ENCODE data around the gene PIGH.

The PIGH gene

DNA sequence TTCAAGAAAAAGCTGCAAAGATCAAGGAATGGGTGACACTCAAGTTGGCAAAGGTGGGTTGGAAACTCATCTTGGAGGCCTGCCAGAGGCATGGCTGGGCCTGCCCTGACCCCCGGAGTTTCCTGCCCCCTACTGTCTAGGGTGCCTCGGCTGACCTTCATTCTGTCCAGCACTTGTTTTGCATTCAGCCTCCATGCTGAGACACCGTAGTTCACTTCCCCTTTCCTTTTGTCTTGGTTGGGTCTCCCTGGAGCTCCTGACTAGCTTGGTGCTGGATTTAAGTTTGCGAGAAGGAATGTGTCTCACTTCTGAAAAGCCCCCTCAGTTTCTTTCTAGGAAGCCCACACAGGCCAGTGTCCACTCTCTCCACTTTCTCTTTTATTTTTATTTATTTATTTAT, 40.4 kb downstream of the PIGH start:
- H3K9ac ChIP-seq (ENCODE audit: low read depth, low read length, poor library complexity, severe bottlenecking): no peak overlapping the region
- H3K4me3 ChIP-seq (ENCODE audit: low read length, poor library complexity, severe bottlenecking): no peak overlapping the region

DNA sequence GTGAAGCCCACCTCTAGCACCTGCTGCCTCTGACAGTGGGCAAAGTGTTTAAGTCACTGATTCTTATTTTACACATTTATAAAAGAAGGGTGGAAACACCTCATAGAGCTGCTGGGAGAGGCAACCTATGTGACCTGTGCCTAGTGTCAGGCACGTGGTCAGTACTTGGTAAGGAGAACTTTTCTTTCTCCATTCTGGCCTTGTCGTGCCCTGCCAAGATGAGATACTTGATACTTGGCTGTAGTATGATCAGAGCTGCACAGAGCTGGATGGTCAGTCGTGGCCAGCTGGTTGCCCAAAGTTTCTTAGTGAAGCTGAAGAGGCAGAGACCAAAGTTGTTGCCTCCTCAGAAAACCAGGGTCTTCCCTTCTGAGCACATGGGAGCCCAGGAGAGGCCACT, 42.4 kb downstream of the PIGH start:
- Histone ChIP-seq H3F3A (ENCODE audit: low read depth) (no peaks in the 10 kb centered on the region), H3K4me3 (ENCODE audit: low read length, poor library complexity, severe bottlenecking) (no peak overlapping the region), H3K4me2 (ENCODE audit: low read depth, low read length, poor library complexity, severe bottlenecking) (no peak overlapping the region), H3K9ac (ENCODE audit: low read depth, low read length, poor library complexity, severe bottlenecking) (no peak overlapping the region), H3K36me3 (ENCODE audit: insufficient read depth, low read length) (no peaks in the 10 kb centered on the region), H3K9me3 (ENCODE audit: insufficient read depth, low read depth, low read length) (no peaks in the 10 kb centered on the region), H4K20me1 (ENCODE audit: insufficient read depth, low read length, poor library complexity, severe bottlenecking) (no peaks in the 10 kb centered on the region), H3K4me1 (ENCODE audit: insufficient read depth, low read length, poor library complexity, severe bottlenecking) (peaks cover 5% of the 10 kb centered on the region), H2AFZ (ENCODE audit: low read length) (no peak overlapping the region), H3K9me2 (replicated peaks; ENCODE audit: low read depth, low read length) (no peaks in the 10 kb centered on the region), H3K79me2 (ENCODE audit: insufficient read depth, low read length) (no peaks in the 10 kb centered on the region), H3K27me3 (ENCODE audit: insufficient read depth, low read length, poor library complexity, severe bottlenecking) (no peaks in the 10 kb centered on the region)
- TF ChIP-seq, protein P1, sequence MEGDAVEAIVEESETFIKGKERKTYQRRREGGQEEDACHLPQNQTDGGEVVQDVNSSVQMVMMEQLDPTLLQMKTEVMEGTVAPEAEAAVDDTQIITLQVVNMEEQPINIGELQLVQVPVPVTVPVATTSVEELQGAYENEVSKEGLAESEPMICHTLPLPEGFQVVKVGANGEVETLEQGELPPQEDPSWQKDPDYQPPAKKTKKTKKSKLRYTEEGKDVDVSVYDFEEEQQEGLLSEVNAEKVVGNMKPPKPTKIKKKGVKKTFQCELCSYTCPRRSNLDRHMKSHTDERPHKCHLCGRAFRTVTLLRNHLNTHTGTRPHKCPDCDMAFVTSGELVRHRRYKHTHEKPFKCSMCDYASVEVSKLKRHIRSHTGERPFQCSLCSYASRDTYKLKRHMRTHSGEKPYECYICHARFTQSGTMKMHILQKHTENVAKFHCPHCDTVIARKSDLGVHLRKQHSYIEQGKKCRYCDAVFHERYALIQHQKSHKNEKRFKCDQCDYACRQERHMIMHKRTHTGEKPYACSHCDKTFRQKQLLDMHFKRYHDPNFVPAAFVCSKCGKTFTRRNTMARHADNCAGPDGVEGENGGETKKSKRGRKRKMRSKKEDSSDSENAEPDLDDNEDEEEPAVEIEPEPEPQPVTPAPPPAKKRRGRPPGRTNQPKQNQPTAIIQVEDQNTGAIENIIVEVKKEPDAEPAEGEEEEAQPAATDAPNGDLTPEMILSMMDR (conservative IDR thresholded peaks at IDR 0.05; ENCODE audit: low read length): no peak
- no peak for TF ChIP-seq EZH2phosphoT487 (IDR thresholded peaks at IDR 0.05; ENCODE audit: borderline replicate concordance)

More for the DNA sequence above, 40.4 kb downstream of the PIGH start:
- H3K36me3 ChIP-seq (ENCODE audit: insufficient read depth, low read length): no peaks in the 10 kb centered on the region
- TF ChIP-seq, protein P1 (conservative IDR thresholded peaks at IDR 0.05; ENCODE audit: low read length): no peak
- no peak for TF ChIP-seq EZH2phosphoT487 (IDR thresholded peaks at IDR 0.05; ENCODE audit: borderline replicate concordance)
- H3K4me1 ChIP-seq (ENCODE audit: insufficient read depth, low read length, poor library complexity, severe bottlenecking): peaks cover 5% of the 10 kb centered on the region
- no peaks in the 10 kb centered on the region for H3K9me2 ChIP-seq (replicated peaks; ENCODE audit: low read depth, low read length)
- no peak overlapping the region for H2AFZ ChIP-seq (ENCODE audit: low read length)
- no peaks in the 10 kb centered on the region for H4K20me1 ChIP-seq (ENCODE audit: insufficient read depth, low read length, poor library complexity, severe bottlenecking)
- no peak overlapping the region for H3K4me2 ChIP-seq (ENCODE audit: low read depth, low read length, poor library complexity, severe bottlenecking)
- no peaks in the 10 kb centered on the region for H3K9me3 ChIP-seq (ENCODE audit: insufficient read depth, low read depth, low read length)
- H3K79me2 ChIP-seq (ENCODE audit: insufficient read depth, low read length): no peaks in the 10 kb centered on the region
- no peaks in the 10 kb centered on the region for H3K27me3 ChIP-seq (ENCODE audit: insufficient read depth, low read length, poor library complexity, severe bottlenecking)
- H3F3A ChIP-seq (ENCODE audit: low read depth): no peaks in the 10 kb centered on the region

DNA sequence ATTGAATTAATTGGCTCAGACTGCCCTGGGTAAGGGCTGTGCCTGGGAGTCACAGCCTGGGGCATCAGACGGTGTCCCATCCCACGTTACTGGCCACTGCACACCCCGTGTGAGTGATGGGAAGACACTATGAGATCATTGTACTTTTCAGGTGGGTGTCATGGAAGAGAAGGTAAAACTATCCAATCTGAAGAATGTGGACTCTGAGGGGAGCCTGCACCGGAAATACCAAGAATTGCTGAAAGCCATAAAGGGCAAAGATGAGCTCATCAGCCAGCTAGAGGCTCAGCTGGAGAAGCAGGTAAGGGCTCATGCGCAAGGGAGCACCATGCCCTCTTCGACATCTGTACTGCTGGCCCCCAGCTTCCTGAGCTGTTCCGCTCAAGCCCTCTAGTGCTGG, 43.0 kb downstream of the PIGH start:
- H3K27me3 ChIP-seq (ENCODE audit: insufficient read depth, low read length, poor library complexity, severe bottlenecking): no peaks in the 10 kb centered on the region
- H3K4me3 ChIP-seq (ENCODE audit: low read length, poor library complexity, severe bottlenecking): no peak overlapping the region
- TF ChIP-seq, protein P1 (conservative IDR thresholded peaks at IDR 0.05; ENCODE audit: low read length): no peak
- TF ChIP-seq EZH2phosphoT487 (IDR thresholded peaks at IDR 0.05; ENCODE audit: borderline replicate concordance): no peak
- H3K9ac ChIP-seq (ENCODE audit: low read depth, low read length, poor library complexity, severe bottlenecking): no peak overlapping the region
- H3K4me2 ChIP-seq (ENCODE audit: low read depth, low read length, poor library complexity, severe bottlenecking): no peak overlapping the region
- no peaks in the 10 kb centered on the region for H3K9me2 ChIP-seq (replicated peaks; ENCODE audit: low read depth, low read length)
- no peaks in the 10 kb centered on the region for H3K9me3 ChIP-seq (ENCODE audit: insufficient read depth, low read depth, low read length)
- no peaks in the 10 kb centered on the region for H3K36me3 ChIP-seq (ENCODE audit: insufficient read depth, low read length)
- peaks cover 5% of the 10 kb centered on the region for H3K4me1 ChIP-seq (ENCODE audit: insufficient read depth, low read length, poor library complexity, severe bottlenecking)
- no peaks in the 10 kb centered on the region for H3K79me2 ChIP-seq (ENCODE audit: insufficient read depth, low read length)
- no peak overlapping the region for H2AFZ ChIP-seq (ENCODE audit: low read length)
- H3F3A ChIP-seq (ENCODE audit: low read depth): no peaks in the 10 kb centered on the region
- H4K20me1 ChIP-seq (ENCODE audit: insufficient read depth, low read length, poor library complexity, severe bottlenecking): no peaks in the 10 kb centered on the region
